ENCODE results near the gene FECH.
A peak's percentile ranks its signal among the peaks of the same experiment; 100 is the strongest.
"Not testable (repeated sequence)": the region's sequence is repeated elsewhere in the genome, so short reads cannot be mapped to it uniquely, and the experiment has no call there.

The FECH gene

DNA sequence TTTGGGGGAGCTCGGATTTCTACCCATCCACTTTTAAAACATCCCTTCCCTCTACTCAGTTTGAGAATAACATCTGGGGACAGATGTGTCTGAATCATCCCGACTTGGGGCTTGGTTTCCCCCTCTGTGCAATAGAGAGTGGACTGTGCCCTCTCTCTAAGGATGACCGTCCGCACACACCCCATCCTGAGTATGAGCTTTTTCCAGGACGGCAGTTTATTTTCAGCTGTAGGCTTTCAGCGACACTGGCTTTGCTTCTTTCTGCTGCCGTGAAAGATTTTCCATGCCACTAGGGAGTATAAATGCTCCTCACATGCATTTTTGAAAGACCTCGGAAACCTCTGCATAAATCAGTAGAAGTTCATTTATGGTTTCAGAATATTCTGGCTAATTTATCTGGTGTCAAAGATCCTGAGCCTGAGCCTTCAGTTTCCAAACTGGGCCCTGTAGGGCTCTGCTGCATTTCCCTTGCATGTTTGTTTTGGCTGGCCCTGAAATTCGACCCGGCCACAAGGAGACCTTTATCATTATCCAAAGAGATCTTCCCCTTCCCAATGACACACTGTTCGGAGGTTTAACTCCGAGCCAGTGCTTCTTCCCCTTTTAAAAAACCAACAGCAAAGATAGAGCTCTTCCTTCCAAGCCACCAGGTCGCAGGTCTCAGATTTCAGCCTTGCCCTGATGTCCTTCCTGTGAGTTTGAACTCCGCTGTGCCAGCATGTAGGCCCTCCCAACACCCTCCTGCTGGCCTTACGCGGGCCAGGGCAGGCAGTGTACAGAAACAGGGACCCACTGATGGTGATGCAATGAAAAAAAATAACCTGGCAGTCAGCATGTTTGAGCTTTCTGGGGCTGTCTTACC, 53.3 kb downstream of the FECH start:
- DNase-seq: no peak

DNA sequence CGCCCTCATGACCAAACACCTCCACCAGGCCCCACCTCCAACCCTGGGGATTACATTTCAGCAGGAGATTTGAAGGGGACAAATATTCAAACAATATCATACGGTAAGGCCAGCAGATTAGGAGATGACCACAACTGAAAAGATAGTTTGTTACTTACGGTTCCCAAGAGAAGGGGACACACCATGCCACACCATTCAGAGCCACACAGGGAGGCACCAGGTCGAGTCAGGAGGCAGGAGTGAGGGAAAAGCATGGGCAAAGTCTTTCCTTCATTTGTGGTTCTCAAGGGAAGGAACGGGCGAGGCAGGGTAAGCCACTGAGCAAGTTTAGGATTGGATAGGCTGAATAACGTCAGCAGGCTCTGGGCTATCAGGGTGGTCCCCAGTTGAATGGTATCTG, 57.4 kb downstream of the FECH start:
- DNase-seq: no peak

DNA sequence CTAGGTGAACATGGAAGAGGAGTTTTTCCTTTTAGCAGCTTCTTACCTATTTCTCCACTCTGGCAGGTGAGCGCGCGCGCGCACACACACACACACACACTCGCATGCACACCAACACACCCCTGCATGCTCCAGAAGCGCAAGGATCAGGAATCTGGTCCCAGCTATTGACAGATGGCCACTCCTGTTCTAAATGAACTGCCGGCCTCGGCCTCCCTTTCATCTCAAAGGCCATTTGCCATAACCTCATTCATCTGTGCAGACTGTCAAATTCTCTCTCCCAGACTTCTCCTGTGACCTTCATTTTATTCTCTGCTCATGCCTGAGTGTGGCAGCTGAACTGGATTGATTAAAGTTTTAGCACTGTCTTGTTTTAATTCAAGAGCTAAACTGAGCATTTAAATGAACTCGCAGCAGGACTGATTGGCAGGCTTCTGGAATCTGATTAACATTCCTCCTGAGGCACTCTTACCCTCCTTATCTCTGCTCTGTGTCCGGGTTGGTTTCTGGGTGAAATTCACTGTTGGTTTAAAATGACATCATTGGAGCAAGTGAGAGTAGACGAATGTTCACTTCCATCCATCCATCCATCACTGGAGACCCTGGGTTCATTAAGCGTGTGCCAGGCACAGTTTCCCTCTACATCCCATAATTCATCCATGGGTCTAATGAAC, 58.8 kb downstream of the FECH start:
- DNase-seq: no peak

DNA sequence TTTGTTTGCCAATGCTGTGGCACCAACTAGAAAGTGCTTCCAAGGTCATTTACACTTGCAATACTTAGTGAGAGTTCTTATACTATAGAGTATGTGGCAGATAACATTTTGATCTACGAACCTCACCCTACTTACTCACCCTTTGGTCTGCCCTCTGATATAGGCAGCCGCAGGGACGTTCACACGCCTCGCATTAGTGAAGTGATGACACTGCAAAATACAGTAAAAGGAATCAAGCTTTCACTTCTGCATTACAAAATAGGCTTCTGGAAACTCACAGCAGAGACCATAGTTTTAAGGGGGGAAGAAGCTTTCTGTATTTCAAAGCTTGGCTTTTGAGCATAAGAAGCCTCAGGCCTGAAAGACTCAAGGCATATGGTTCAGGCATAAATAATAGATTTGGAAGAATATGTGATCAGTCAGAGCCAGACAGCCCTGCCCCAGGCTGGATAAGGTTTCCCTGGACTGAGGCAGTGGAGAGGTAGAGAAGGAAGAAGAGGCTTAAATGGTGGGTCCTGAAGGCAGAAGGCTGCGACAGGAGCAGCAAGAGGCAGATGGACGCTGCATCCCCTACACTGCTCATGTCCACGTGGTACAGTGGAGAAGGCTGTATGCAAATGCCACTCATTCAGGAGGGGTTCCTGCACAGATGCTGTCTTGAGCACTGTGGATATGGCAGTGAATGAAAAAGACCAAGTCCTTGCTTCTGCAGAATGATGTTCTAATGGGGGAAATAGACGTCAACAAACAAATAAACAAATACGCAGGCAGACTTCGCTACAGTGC, 63.1 kb downstream of the FECH start:
- peak in 3 of 56 donors; percentile 1 to 16 (median 14) for DNase-seq

DNA sequence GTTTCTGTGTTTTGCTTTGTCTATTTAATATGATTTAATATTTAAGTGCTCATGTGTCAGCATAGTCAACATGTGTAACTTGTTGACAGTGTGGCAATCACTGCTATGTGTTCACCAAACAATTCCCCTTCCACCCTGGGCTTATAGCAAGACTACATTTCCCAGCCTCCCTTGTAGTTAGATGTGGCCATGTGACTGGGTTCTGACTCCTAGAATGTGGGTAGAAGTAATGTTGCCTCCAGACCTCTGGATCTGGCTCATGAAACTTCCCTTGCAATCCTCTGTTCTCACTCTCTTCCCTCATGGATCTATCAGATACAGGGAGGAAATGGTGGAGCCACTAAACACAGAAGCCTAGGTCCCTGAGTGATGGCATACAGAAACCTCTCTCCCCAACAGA, 64.2 kb downstream of the FECH start:
- DNase-seq: not testable (repeated sequence)

DNA sequence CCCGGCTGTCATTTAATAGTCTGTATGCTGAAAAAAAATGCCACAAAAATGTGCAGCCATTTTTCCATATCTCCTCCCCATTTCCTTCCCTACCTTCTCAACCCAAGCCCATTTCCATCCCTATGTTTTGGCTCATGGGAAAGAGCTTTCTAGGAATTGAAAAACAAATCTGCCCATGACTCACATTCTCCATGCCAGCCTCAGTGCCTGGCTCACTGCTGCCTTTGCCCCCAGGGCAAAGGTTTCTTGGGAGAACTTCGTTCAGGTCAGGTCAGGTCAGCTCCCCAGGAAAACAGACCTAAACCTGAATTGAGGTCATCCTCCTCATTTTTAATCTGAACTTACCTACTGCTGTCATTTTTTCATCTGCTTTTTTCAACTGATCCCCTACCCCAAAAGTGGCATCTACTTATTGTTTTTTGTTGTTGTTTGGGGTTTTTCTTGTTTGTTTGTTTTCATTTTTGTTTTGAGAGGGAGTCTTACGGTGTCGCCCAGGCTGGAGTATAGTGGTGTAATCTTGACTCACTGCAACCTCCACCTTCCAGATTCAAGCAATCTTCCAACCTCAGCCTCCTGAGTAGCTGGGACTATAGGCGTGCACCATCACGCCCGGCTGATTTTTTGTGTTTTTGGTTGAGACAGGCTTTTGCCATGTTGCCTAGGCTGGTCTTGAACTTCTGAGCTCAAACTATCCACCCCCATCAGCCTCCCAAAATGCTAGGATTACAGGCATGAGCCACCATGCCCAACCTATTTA, 66.7 kb downstream of the FECH start:
- no peak for DNase-seq

DNA sequence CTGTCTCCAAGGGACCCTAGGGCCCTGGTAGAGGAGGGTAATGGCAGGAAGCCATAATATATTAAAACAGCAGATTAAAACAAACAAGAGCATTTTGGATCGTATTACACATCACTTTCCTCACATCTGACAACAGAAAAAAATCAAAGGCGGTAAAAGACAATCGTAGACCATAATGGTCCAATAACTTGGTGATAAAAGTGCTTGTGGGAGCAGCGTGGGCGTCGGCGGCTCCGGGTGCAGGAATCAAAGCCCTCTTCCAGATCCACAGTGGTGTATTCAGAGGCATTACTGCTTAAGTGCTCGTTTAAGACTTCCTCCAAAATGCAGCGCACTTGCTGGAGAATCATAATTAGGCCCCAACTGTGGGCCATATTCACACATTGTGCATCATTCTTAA, 68.0 kb downstream of the FECH start:
- no peak for DNase-seq

DNA sequence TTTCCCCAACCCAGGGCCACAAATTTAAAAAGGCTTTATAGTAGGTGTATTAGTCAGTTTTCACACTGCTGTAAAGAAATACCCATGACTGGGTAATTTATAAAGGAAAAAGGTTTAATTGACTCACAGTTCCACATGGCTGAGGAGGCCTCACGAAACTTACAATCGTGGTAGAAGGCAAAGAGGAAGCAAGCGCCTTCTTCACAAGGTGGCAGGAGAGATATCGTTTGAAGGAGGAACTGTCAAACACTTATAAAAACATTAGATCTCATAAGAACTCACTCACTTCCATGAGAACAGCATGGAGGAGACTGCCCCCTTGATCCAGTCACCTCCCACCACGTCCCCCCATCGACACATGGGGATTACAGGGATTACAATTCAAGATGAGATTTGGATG, 70.4 kb downstream of the FECH start:
- DNase-seq: no peak

DNA sequence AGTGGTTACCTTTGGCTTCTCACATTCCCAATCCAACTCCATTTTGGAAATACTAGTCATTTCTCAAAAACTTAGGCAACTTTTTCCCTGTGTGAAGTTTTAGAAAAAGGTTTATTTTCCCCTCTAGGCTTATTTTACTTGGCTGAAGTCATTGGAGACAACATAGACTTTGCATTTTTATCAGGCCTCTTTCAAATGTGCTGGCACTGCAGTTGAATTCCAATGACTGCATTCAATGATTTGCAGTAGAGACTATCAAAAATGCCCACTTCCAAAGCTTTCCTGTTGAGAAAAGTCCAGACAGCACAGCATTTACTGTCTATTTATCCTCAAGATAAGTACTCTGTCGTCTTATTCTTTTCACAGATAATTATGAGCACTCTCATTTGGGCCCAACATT, 81.3 kb downstream of the FECH start:
- no peak for DNase-seq

DNA sequence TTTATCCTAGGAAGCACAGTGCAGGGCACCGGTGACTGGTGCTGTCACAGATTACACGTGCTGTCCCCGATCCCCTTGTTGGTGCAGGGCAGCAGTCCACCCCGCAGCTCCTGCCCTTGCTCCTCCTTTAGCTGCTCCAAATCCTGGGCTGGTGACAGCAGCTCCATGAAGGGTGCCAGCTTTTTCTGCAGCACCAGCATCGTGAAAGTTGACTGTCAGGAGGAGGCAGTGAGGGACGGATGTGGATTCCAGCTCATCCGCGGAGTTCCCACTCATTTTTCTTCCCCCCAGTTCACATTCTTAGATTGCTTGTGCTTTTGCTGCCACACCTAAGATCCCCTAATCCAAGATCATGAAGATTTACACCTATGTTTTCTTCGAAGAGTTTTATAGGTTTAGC, 83.9 kb downstream of the FECH start:
- no peak for DNase-seq

DNA sequence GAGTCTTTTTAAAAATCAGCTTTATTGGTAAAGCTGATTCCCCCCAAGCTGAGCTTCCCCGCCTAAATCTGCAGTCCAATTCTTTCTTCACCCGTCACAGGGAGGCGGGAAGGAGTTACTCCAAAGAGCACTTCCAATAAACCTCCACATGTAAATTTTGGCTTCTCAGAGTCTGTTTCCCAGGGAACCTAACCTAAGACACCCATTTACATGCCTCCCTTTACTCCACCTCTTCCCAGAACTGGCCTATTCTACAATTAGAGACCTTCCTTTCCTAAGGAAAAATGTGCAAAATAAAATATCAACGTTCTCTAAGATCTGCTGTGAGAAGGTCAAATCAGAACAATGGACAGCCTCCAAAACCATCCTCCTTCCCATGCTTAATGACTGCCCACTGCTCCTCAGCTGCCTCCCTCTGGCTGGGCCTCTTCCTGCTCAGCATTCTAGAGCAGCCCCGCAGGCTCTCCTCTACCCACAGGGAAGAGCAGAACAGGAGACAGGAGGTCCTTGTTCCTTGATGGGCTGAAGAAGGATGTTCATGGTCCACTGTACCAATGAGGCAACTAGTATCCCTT, 87.7 kb downstream of the FECH start:
- no peak for DNase-seq
